ENCODE measurements around the gene NELFE. TPM values are rescaled to one million over a fixed set of nuclear protein-coding genes. Genes with fewer than 3 reads are reported as not detected.

The NELFE gene
- total RNA-seq, 2 experiments from 2014 or later: 76.1 to 94.8 TPM

- Histone ChIP-seq H3K79me2 (ENCODE audit: insufficient read depth, low read depth, low read length) (no peaks in the 10 kb centered on the region), H3K4me1 (ENCODE audit: insufficient read depth, low read length, poor library complexity, severe bottlenecking) (peaks cover 14% of the 10 kb centered on the region), H3K9me3 (ENCODE audit: low read length) (no peaks in the 10 kb centered on the region), H3K9me2 (ENCODE audit: insufficient read depth, low read length) (no peaks in the 10 kb centered on the region), H2AFZ (ENCODE audit: low read length) (no peak overlapping the region), H3K4me2 (ENCODE audit: low read length) (no peak overlapping the region), H4K20me1 (ENCODE audit: insufficient read depth, low read length) (no peaks in the 10 kb centered on the region), H3K4me3 (ENCODE audit: low read depth, low read length, poor library complexity, severe bottlenecking) (no peak overlapping the region), H3K36me3 (ENCODE audit: insufficient read depth, low read length) (no peaks in the 10 kb centered on the region), H3K27ac (ENCODE audit: low read depth, low read length, poor library complexity, severe bottlenecking) (no peak overlapping the region)
- intact Hi-C loops (cut with micrococcal nuclease; ENCODE audit: unreplicated experiment): no loop called here
- ChIA-PET POLR2A (interaction anchor here (1.5 kb wide), 1 partner anchor 18 kb away, joined by 4 read pairs; no protein-coding TSS in a partner anchor), CTCF (ENCODE audit: unreplicated experiment) (no interaction called here)
- BruUV-seq (replicated peaks): no TSS peak
- TF ChIP-seq CTCF (conservative IDR thresholded peaks at IDR 0.05; ENCODE audit: low read length) (no peak), EZH2phosphoT487 (IDR thresholded peaks at IDR 0.05; ENCODE audit: borderline replicate concordance, low read depth, low read length) (no peak)
- no peak for DNase-seq (ENCODE audit: low spot score)
Measured at GRCh38 chr6:31906122-31906521, 52.6 kb downstream of the NELFE start.

GRCh38 chr6:31905041-31905440 is 53.7 kb downstream of the NELFE start:
- Histone ChIP-seq H3K9me3 (ENCODE audit: low read length) (no peaks in the 10 kb centered on the region), H2AFZ (ENCODE audit: low read length) (no peak overlapping the region), H3K9me2 (ENCODE audit: insufficient read depth, low read length) (no peaks in the 10 kb centered on the region), H3K4me2 (ENCODE audit: low read length) (no peak overlapping the region), H3K79me2 (ENCODE audit: insufficient read depth, low read depth, low read length) (no peaks in the 10 kb centered on the region), H3K4me1 (ENCODE audit: insufficient read depth, low read length, poor library complexity, severe bottlenecking) (peaks cover 20% of the 10 kb centered on the region), H4K20me1 (ENCODE audit: insufficient read depth, low read length) (no peaks in the 10 kb centered on the region), H3K36me3 (ENCODE audit: insufficient read depth, low read length) (no peaks in the 10 kb centered on the region), H3K4me3 (ENCODE audit: low read depth, low read length, poor library complexity, severe bottlenecking) (no peak overlapping the region), H3K27ac (ENCODE audit: low read depth, low read length, poor library complexity, severe bottlenecking) (no peak overlapping the region)
- no TSS peak for BruUV-seq (replicated peaks)
- ChIA-PET CTCF (ENCODE audit: unreplicated experiment) (no interaction called here), POLR2A (interaction anchor here (0.7 to 1.6 kb wide), 3 partner anchors 19 to 61 kb away, joined by 3 to 4 read pairs (median 4); no protein-coding TSS in a partner anchor)
- TF ChIP-seq CTCF (conservative IDR thresholded peaks at IDR 0.05; ENCODE audit: low read length): no peak
- no peak for TF ChIP-seq EZH2phosphoT487 (IDR thresholded peaks at IDR 0.05; ENCODE audit: borderline replicate concordance, low read depth, low read length)
- no peak for DNase-seq (ENCODE audit: low spot score)
- intact Hi-C loops (cut with micrococcal nuclease; ENCODE audit: unreplicated experiment): no loop called here

- no peaks in the 10 kb centered on the region for H3K36me3 ChIP-seq (ENCODE audit: insufficient read depth, low read length)
- H3K4me2 ChIP-seq (ENCODE audit: low read length): no peak overlapping the region
- BruUV-seq (replicated peaks): no TSS peak
- H3K4me3 ChIP-seq (ENCODE audit: low read depth, low read length, poor library complexity, severe bottlenecking): no peak overlapping the region
- no peaks in the 10 kb centered on the region for H4K20me1 ChIP-seq (ENCODE audit: insufficient read depth, low read length)
- peaks cover 29% of the 10 kb centered on the region for H3K4me1 ChIP-seq (ENCODE audit: insufficient read depth, low read length, poor library complexity, severe bottlenecking)
- intact Hi-C loops (cut with micrococcal nuclease; ENCODE audit: unreplicated experiment): no loop called here
- no peak for DNase-seq (ENCODE audit: low spot score)
- no peaks in the 10 kb centered on the region for H3K9me3 ChIP-seq (ENCODE audit: low read length)
- H3K27ac ChIP-seq (ENCODE audit: low read depth, low read length, poor library complexity, severe bottlenecking): no peak overlapping the region
- ChIA-PET CTCF (ENCODE audit: unreplicated experiment) (no interaction called here), POLR2A (interaction anchor here (1.6 kb wide), 1 partner anchor 54 kb away, joined by 3 read pairs; no protein-coding TSS in a partner anchor)
- H2AFZ ChIP-seq (ENCODE audit: low read length): no peak overlapping the region
- TF ChIP-seq CTCF (conservative IDR thresholded peaks at IDR 0.05; ENCODE audit: low read length) (no peak), EZH2phosphoT487 (IDR thresholded peaks at IDR 0.05; ENCODE audit: borderline replicate concordance, low read depth, low read length) (no peak)
- H3K79me2 ChIP-seq (ENCODE audit: insufficient read depth, low read depth, low read length): no peaks in the 10 kb centered on the region; the same call in 1 of the 2 replicates
- no peaks in the 10 kb centered on the region for H3K9me2 ChIP-seq (ENCODE audit: insufficient read depth, low read length)
Measured at GRCh38 chr6:31903957-31904356, 54.8 kb downstream of the NELFE start.

Small RNA genes lying within 50 kb of the gene (microRNA-seq; reads per million reads assigned to microRNA genes)
- not detected for gene MIR1236 (ENCODE audit: borderline replicate concordance)

Small RNA genes lying within 50 kb of the gene (small RNA-seq; reads per million reads assigned to genes)
- not detected for gene AL645922.1

Other genes starting within 250 kb of the NELFE start
Only the 30 nearest of the 35 such genes appear.
- 14.0 and 20.6 TPM in 2 replicates for gene DDAH2, start 229.7 kb downstream of the NELFE start, total RNA-seq (2014; rRNA removed; shearing (Covaris generic))
- 20.4 and 26.4 TPM in 2 replicates for gene DDAH2, start 229.7 kb downstream of the NELFE start, total RNA-seq (2022)
- 376 and 413 TPM in 2 replicates for gene CLIC1, start 222.4 kb downstream of the NELFE start, total RNA-seq (2014; rRNA removed; shearing (Covaris generic))
- gene CLIC1, start 222.4 kb downstream of the NELFE start, total RNA-seq (2022): 314 and 318 TPM in 2 replicates
- gene MSH5, start 219.0 kb downstream of the NELFE start, total RNA-seq (2014; rRNA removed; shearing (Covaris generic)): 104 and 108 TPM in 2 replicates
- gene MSH5, start 219.0 kb downstream of the NELFE start, total RNA-seq (2022): 218 and 258 TPM in 2 replicates
- 31.3 and 47.1 TPM in 2 replicates for gene SAPCD1, start 196.3 kb downstream of the NELFE start, total RNA-seq (2014; rRNA removed; shearing (Covaris generic))
- 53.5 and 66.8 TPM in 2 replicates for gene SAPCD1, start 196.3 kb downstream of the NELFE start, total RNA-seq (2022)
- 2.1 and 2.2 TPM in 2 replicates for gene VWA7, start 181.6 kb downstream of the NELFE start, total RNA-seq (2014; rRNA removed; shearing (Covaris generic))
- gene VWA7, start 181.6 kb downstream of the NELFE start, total RNA-seq (2022): 3.7 and 6.5 TPM in 2 replicates
- 47.0 and 51.2 TPM in 2 replicates for gene VARS1, start 163.2 kb downstream of the NELFE start, total RNA-seq (2014; rRNA removed; shearing (Covaris generic))
- gene VARS1, start 163.2 kb downstream of the NELFE start, total RNA-seq (2022): 118 and 137 TPM in 2 replicates
- 65.2 and 78.4 TPM in 2 replicates for gene LSM2, start 152.0 kb downstream of the NELFE start, total RNA-seq (2014; rRNA removed; shearing (Covaris generic))
- gene LSM2, start 152.0 kb downstream of the NELFE start, total RNA-seq (2022): 78.0 and 82.6 TPM in 2 replicates
- gene HSPA1L, start 143.7 kb downstream of the NELFE start, total RNA-seq (2014; rRNA removed; shearing (Covaris generic)): 0.19 TPM in 1 of 2 replicates, not detected in the other
- gene HSPA1L, start 143.7 kb downstream of the NELFE start, total RNA-seq (2022): 0.15 and 0.49 TPM in 2 replicates
- gene HSPA1A, start 143.4 kb downstream of the NELFE start, total RNA-seq (2014; rRNA removed; shearing (Covaris generic)): 0.22 and 0.41 TPM in 2 replicates
- gene HSPA1A, start 143.4 kb downstream of the NELFE start, total RNA-seq (2022): 0.81 and 2.2 TPM in 2 replicates
- gene HSPA1B, start 131.2 kb downstream of the NELFE start, total RNA-seq (2014; rRNA removed; shearing (Covaris generic)): 160 and 177 TPM in 2 replicates
- 40.1 and 60.9 TPM in 2 replicates for gene HSPA1B, start 131.2 kb downstream of the NELFE start, total RNA-seq (2022)
- gene NEU1, start 96.2 kb downstream of the NELFE start, total RNA-seq (2014; rRNA removed; shearing (Covaris generic)): 5.5 and 7.0 TPM in 2 replicates
- gene NEU1, start 96.2 kb downstream of the NELFE start, total RNA-seq (2022): 10.6 and 13.4 TPM in 2 replicates
- not detected in 2 replicates for gene SLC44A4, start 80.0 kb downstream of the NELFE start, total RNA-seq (2014; rRNA removed; shearing (Covaris generic))
- not detected in 2 replicates for gene SLC44A4, start 80.0 kb downstream of the NELFE start, total RNA-seq (2022)
- gene EHMT2, start 61.3 kb downstream of the NELFE start, total RNA-seq (2014; rRNA removed; shearing (Covaris generic)): 49.5 and 55.1 TPM in 2 replicates
- gene EHMT2, start 61.3 kb downstream of the NELFE start, total RNA-seq (2022): 70.4 and 76.8 TPM in 2 replicates
- 12.8 and 17.6 TPM in 2 replicates for gene ZBTB12, start 56.9 kb downstream of the NELFE start, total RNA-seq (2014; rRNA removed; shearing (Covaris generic))
- 20.2 and 21.0 TPM in 2 replicates for gene ZBTB12, start 56.9 kb downstream of the NELFE start, total RNA-seq (2022)
- gene C2, start 31.3 kb downstream of the NELFE start, total RNA-seq (2014; rRNA removed; shearing (Covaris generic)): 3.1 and 3.4 TPM in 2 replicates
- 4.4 and 8.7 TPM in 2 replicates for gene C2, start 31.3 kb downstream of the NELFE start, total RNA-seq (2022)
- gene CFB, start 12.9 kb downstream of the NELFE start, total RNA-seq (2014; rRNA removed; shearing (Covaris generic)): 1.1 TPM in 1 of 2 replicates, not detected in the other
- gene CFB, start 12.9 kb downstream of the NELFE start, total RNA-seq (2022): 1.2 and 2.4 TPM in 2 replicates
- gene SKIC2, start 204 bp upstream of the NELFE start, total RNA-seq (2014; rRNA removed; shearing (Covaris generic)): 45.8 and 62.2 TPM in 2 replicates
- gene SKIC2, start 204 bp upstream of the NELFE start, total RNA-seq (2022): 69.8 and 77.5 TPM in 2 replicates
- 34.9 and 36.5 TPM in 2 replicates for gene DXO, start 13.2 kb upstream of the NELFE start, total RNA-seq (2014; rRNA removed; shearing (Covaris generic))
- gene DXO, start 13.2 kb upstream of the NELFE start, total RNA-seq (2022): 17.5 and 28.0 TPM in 2 replicates
- gene C4A, start 23.1 kb upstream of the NELFE start, total RNA-seq (2014; rRNA removed; shearing (Covaris generic)): 2.2 and 2.9 TPM in 2 replicates
- gene C4A, start 23.1 kb upstream of the NELFE start, total RNA-seq (2022): 4.8 and 6.6 TPM in 2 replicates
- 2.5 and 2.9 TPM in 2 replicates for gene C4B, start 55.8 kb upstream of the NELFE start, total RNA-seq (2014; rRNA removed; shearing (Covaris generic))
- gene C4B, start 55.8 kb upstream of the NELFE start, total RNA-seq (2022): 3.7 and 4.2 TPM in 2 replicates
- not detected in 2 replicates for gene CYP21A2, start 79.4 kb upstream of the NELFE start, total RNA-seq (2014; rRNA removed; shearing (Covaris generic))
- not detected in 2 replicates for gene CYP21A2, start 79.4 kb upstream of the NELFE start, total RNA-seq (2022)
- 1.7 and 7.1 TPM in 2 replicates for gene TNXB, start 150.4 kb upstream of the NELFE start, total RNA-seq (2014; rRNA removed; shearing (Covaris generic))
- gene TNXB, start 150.4 kb upstream of the NELFE start, total RNA-seq (2022): 9.2 and 10.5 TPM in 2 replicates
- gene ATF6B, start 169.3 kb upstream of the NELFE start, total RNA-seq (2014; rRNA removed; shearing (Covaris generic)): 44.8 and 57.7 TPM in 2 replicates
- 122 and 125 TPM in 2 replicates for gene ATF6B, start 169.3 kb upstream of the NELFE start, total RNA-seq (2022)
- gene FKBPL, start 171.3 kb upstream of the NELFE start, total RNA-seq (2014; rRNA removed; shearing (Covaris generic)): 10.1 and 11.6 TPM in 2 replicates
- gene FKBPL, start 171.3 kb upstream of the NELFE start, total RNA-seq (2022): 8.2 and 8.4 TPM in 2 replicates
- gene PRRT1, start 193.0 kb upstream of the NELFE start, total RNA-seq (2014; rRNA removed; shearing (Covaris generic)): 0.13 and 0.47 TPM in 2 replicates
- gene PRRT1, start 193.0 kb upstream of the NELFE start, total RNA-seq (2022): 2.4 and 3.5 TPM in 2 replicates
- gene PPT2, start 195.2 kb upstream of the NELFE start, total RNA-seq (2014; rRNA removed; shearing (Covaris generic)): 111 and 130 TPM in 2 replicates
- gene PPT2, start 195.2 kb upstream of the NELFE start, total RNA-seq (2022): 34.1 and 39.0 TPM in 2 replicates
- 7.4 and 11.4 TPM in 2 replicates for gene EGFL8, start 205.6 kb upstream of the NELFE start, total RNA-seq (2014; rRNA removed; shearing (Covaris generic))
- 21.6 and 23.0 TPM in 2 replicates for gene EGFL8, start 205.6 kb upstream of the NELFE start, total RNA-seq (2022)
- gene AGPAT1, start 217.1 kb upstream of the NELFE start, total RNA-seq (2014; rRNA removed; shearing (Covaris generic)): 18.0 and 24.5 TPM in 2 replicates
- 28.1 and 30.1 TPM in 2 replicates for gene AGPAT1, start 217.1 kb upstream of the NELFE start, total RNA-seq (2022)
- 51.3 and 59.9 TPM in 2 replicates for gene RNF5, start 219.4 kb upstream of the NELFE start, total RNA-seq (2014; rRNA removed; shearing (Covaris generic))
- gene RNF5, start 219.4 kb upstream of the NELFE start, total RNA-seq (2022): 50.6 and 56.1 TPM in 2 replicates
- 6.6 and 6.7 TPM in 2 replicates for gene AGER, start 225.3 kb upstream of the NELFE start, total RNA-seq (2014; rRNA removed; shearing (Covaris generic))
- 26.9 and 29.9 TPM in 2 replicates for gene AGER, start 225.3 kb upstream of the NELFE start, total RNA-seq (2022)